GM19035 (cell line): ENCODE results near the gene NAV2.
A peak's percentile ranks its signal among the peaks of the same experiment; 100 is the strongest.

Source experiments
- ATAC-seq: cut with Tn5 transposase; IDR thresholded peaks from one replicate; pipeline ENCODE4 v1.9.1; 2021; ENCODE audit not compliant: unreplicated experiment

The NAV2 gene

DNA sequence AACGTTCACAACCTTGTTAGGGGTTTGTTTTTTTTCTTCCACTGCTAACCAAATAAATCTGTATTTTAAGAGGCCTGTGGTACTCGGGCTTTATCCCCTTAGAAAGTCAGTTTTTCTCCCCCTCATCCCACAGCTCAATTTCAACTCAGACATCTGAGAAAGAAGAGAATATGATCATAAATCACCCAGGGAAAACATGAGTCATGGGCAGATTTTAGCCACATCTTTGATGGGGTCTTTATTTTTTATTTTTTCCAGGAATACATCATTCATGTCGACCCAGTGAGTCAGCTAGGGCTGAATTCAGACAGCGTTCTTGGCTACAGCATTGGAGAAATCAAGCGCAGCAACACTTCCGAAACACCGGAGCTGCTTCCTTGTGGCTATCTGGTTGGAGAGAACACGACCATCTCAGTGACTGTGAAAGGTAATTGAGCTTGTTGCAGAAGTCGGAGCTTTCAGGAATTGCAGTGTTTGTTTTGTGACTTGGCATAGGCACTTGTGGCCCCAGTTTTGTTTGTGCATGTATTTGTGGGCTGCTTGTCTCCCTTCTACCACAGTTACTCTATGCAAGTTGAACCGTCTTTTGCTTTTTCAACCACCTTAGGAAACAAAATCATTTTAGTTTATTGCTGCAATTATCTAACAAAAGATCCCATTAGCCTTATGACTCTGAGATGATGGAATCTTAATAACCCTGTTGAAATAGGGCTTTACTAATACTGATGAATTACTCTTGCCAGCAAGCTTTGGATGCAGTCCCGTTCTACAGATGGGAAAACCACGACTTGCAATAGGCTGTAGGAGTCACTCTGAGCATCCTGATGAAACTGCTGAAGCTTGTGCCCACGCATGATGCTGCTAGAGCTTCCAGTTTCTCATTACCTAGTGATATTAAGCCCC lies 384.9 kb downstream of the NAV2 start:
- no peak for ATAC-seq

DNA sequence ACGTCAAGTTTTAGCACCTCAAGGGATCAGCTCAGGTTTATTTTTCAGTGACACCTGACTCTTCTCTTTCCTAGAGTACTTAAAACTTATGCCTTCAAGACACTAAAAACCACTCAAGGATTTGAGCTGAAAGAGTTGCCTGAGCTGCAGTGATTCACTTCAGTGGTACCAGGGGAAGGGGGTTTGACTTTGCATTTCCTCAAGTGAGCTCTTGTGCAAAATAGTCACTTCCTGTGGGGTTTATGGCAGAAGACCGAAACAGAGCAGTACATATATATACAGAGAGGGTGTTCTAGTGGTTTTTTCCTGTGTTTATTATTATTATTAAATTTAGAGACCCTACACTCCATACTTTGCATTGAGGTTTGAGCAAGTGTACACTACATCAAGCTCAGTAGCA lies 386.9 kb downstream of the NAV2 start:
- ATAC-seq: no peak

DNA sequence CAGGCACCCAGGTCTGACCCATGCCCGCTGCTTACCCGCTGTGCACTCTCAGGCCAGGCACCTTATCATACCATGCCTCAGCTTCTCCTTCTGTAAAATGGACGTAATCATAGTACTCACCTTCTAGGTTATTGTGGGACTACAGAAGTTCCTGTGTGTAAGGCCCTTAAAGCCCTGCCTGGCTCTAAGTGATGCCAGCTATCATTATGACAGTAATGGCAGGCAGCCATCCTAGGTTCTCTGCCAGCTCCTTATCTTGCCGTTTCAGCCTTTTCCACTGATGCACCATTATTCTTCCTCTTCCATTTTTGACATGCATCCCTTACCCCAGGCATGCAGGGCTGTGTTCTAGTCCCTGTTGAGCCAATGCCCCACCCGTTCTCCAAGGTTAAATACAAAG lies 389.8 kb downstream of the NAV2 start:
- no peak for ATAC-seq

DNA sequence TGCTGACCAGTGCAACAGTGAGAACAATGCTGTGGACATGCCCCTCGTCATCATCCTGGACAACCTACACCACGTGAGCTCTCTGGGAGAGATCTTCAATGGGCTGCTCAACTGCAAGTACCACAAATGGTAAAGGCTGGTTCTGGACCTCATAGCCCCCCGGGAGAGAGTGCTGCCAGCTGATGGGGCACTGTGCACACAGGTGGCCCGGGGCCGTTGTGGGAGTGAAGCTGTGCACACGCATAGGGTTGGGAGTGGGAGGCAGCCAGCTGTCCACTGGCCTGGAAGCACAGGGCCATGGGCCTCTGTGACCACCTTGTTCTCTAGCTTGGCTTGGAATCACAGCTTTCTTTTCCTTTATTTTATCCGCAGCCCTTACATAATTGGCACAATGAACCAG lies 390.6 kb downstream of the NAV2 start:
- no peak for ATAC-seq

DNA sequence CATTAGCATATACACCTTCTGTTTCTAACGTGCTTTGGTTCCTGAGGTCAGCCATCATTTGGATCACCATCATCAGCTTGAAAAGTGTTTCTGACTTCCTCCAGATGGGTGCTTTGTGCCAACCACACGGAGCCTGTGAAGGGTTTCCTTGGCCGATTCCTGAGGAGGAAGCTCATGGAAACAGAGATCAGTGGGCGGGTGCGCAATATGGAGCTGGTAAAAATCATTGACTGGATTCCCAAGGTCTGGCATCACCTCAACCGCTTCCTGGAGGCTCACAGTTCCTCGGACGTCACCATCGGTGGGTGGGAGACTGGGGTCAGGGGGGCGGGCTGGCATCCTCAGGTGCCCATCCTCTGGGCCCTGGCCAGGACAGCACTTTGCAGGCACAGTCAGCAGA lies 392.8 kb downstream of the NAV2 start:
- no peak for ATAC-seq

DNA sequence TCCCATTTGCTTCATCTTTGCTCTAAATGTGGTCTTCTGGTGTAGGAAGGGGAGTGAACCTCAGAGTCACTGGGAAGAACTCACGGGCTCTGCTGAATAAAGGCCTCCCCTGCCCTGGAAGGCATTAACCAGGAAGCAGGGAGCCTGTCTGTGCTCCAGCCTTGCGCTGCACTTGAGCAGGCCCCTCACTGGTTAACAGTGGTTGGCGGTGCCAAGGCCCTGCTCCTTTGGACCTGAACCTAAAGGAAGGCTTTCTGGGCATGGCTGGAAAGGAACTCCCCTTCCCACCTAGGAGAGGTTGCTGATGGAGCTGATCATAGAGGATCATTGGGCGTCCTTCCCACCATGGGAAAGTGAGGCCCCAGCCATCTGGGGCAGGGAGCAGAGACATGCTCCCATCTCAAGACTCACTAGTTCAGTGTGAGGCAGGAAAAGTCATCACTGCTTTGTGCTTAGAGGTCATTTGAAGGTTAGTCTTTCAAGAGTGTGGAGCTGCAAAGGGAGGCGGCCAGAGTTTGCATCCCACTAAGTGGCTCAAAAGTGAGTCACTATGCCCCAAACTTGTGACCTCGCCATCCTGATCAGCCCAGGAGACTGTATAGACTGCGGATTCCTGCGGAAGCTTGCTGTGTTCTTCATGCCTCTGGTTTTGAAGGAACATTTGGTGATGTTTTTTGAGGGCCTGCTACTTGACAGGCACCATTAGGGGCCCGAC lies 397.3 kb downstream of the NAV2 start:
- ATAC-seq: no peak

DNA sequence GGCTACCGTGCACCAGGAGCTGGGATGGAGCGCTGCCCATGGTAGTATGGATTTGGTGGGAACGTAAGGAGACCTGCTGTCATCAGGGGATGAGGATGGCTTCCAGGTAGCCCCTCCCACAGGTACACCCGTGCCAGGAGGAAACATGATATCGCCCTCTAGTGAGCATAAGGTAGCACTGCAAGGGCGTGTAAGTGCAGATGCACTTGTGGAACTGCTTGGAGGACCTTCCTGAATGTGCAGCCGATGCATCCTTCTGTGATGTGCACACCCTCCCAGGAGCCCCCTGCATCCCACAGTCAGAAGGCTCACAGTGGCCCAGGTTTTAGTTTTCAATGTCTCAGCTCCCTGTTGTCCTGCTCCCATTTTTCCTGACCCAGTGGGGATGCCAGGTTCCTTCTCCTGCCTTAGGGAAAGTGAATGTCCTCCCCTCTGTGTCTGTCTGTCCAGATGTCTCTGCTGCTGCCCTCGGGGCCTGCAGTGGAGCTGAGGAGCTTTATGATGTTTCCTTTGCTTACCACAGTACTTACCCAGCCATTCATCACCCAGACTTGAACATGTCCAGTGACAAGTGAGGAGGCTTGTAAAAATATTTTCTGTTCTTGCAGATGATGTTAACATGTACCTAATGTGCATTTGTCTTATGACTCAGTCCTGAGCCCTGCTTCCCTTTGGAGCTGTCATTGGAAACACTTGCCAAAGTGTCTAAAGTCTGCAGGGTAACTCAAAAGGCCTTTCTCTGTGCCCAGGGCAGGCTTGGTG lies 398.5 kb downstream of the NAV2 start:
- ATAC-seq: peak; percentile 85

DNA sequence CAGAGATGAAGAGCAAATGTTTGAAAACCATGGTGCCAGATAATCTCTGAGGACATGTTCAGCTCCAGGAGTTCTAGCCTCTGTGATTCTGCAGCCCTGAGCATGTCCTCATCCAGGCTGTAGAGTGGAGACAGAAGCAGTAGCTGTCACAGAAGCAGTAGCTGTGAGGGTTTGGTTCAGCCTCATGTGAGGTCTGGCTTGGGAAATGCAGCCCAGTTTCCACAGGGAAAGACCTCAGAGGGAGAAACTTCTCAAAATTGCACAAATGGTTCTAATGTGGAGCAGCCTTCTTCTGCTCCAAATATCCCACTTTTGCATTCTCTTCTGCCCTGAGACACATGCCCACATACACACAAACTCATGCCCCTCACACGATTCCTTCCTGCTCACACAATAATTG lies 399.2 kb downstream of the NAV2 start:
- no peak for ATAC-seq

DNA sequence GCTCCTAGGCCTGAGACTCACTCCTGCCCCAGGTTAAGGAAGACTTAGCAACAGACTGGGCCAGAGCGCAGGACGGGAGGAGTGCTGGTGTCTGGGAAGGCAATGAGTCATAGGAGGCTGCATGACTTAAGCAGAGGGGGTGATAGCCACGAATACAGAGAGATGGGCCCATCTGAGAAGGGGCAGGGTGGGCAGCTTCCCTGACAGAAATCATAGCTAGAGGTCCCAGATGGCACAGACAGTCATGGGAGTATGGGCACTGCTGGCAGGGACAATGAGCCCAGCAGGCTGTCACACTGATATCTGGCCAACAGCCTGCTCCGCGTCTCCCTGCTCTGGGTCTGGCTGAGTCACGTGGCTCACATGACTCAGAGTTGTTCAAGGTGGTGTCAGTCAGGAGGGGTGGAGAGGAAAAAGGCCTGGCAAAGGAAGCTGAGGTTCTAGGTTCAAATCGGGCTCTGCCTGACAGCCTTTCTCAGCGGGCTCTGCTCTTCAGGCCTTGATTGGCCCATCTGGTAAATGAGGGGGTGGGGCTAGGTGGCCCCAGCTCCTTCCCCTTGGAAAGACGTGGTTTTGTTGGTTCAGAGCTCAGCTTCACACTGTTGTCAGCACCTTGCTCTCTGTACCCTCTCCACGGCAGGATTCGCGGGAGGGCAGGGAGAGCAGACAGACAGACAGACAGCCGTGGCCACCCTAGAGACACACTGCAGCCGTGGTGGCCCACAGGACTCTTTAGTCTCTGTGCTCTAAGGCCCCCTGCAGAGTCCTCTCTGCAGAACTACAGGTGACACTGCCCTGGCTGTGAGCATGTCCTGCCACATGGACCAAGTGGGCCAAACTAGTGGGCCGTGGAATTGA lies 399.9 kb downstream of the NAV2 start:
- ATAC-seq: no peak

DNA sequence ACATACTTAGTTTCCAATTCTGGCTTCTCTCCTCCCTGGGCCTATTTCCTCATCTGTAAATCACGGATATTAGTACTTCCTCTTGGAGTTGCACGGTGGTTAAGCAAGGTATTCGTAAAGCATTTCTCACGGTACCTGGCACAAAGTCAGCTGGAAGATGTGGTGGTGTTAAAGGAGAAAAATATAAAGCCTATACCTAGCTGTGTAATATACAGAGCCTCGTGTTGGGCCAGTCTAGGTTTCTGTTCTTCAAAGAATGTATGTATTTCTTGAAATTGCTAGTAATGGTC lies 400.5 kb downstream of the NAV2 start:
- ATAC-seq: no peak

DNA sequence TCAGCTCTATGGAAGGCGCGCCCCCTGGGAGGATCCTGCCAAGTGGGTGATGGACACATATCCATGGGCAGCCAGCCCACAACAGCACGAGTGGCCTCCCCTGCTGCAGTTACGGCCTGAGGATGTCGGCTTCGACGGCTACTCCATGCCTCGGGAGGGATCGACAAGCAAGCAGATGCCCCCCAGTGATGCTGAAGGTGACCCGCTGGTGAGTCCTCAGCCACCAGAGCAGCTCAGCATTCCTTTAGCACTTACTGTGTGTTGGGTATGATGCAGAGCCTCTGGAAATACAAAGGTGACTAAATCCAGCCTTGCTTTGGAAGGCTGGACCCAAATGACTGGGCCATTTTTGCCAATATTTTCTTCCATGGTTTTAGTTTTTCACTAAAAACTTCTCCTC lies 402.0 kb downstream of the NAV2 start:
- ATAC-seq: no peak

DNA sequence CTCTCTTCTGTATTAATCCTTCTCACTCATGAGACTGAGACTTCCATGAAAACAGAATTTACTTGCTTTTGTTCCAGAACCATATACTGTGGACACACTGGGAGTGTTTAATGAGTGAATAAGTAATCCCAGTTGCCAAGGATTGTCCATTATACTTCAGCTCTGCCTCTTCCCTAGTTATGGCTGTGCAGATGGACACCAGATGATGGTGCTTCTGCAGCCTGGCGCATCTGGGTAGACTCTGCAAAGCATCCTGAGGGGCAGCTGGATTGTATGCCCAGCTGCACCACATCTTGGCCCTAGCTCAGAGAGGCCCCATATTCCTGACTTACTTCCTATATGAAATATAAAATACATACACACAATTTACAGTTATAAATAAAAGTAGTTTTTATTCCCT lies 404.2 kb downstream of the NAV2 start:
- no peak for ATAC-seq

DNA sequence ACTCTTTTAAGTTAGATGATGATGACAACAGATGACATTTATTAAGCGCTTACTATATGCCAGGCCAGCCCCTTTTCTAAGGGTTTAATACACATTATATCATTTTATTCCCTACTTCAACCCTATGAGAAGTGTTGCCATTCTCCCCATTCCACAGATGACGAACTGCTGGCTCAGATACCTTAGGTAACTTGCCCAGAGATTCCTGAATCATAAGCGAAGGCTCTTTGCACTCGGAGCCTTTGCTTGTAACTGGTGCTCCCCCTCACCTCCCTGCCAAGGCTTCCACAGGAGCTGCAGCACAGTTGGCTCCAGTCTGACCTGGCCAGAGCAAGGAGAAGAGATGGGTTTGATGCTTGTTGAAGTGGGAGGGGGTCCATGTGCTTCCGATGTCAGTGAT lies 404.7 kb downstream of the NAV2 start:
- ATAC-seq: no peak

DNA sequence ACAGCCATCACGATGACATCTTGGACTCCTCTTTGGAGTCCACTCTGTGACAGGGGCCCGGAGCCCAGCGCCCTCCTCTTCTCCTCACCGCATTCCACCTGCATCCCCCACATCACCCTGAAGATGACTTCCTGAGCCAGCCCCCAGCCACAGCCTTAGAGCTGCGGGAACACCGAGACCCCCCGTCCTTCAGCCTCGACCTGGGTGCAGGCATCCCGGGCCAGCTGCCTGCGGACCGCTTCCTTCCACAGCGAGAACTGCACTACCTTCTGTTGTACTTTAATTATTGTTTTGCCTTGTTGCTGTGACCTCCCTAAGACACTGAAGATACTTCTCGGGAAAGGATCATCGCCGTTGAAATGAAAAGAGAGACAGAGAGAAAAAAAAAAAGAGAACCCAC lies 405.6 kb downstream of the NAV2 start:
- no peak for ATAC-seq

DNA sequence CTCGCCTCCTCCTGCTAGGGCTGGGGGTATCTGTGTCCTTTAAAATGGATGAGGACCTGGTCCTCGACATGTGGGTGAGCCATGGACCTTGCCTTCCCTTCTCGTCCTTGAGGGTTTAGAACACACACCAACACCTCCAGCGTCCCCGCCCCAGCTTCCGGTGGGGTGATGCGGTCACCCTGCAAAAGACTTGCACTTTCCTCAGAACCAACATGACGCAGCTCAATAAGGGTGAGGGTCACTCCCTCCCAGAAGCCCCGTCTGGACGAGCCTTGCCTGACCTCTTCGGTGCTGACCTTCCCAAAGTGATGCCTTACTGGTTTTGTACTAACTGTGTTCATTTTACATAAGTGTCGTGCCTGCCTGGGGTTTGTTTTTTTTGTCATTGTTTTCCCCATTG lies 406.7 kb downstream of the NAV2 start:
- ATAC-seq: no peak

DNA sequence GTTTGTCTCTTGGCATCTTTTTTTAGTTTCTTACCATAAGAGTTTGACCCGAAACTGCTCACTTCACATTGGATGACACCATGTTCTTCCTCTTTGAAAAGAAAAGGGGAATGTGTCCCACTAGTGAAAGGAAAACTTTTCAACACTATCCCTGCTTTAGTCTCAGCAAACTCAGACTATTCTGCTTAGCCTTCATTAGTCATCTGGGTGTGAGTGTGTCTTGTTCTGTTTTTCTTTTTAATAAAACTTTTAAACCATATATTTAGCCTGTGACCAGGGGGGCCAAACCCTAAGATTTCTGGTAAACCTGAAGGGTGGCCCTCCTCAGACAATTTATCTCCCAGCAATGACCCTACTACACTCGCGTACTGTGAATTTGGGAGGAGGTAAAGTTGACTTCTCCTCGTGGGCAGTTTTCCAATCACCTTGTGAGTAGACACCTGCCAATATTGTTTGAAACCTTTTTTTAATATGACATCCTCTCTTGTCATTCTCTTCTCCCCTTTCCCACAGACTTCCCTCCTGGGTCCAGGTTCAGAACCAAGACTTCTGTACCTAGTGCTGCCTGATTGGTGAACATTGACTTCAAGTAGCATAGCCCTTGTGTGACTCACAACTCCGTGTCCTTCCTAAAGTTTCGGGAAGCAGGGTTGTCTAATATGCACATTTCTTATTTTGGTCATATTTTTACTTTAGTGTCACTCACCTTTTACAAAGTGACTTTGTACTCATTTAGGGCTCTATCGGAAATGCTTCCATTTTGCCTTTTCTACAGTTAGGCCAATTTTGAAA lies 407.7 kb downstream of the NAV2 start:
- ATAC-seq: no peak

DNA sequence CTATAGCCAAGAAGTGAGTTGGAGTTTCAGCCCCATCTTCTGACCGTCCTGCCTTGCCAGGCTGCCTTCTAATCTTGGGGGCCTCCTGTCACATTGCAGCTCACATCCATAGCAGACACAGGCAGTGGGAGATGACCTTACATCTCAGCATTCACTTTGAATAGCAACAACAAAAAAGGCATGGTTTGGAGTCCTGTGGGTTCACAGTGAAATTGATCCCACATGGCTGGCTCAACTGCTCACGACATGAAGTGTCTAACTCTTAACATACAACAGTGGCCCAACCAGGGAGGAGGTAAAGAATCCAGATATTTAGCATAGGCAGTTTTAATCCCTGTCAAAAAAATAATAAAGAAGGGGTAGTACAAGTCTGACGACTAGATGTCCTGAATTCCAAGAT lies 409.5 kb downstream of the NAV2 start:
- ATAC-seq: no peak

DNA sequence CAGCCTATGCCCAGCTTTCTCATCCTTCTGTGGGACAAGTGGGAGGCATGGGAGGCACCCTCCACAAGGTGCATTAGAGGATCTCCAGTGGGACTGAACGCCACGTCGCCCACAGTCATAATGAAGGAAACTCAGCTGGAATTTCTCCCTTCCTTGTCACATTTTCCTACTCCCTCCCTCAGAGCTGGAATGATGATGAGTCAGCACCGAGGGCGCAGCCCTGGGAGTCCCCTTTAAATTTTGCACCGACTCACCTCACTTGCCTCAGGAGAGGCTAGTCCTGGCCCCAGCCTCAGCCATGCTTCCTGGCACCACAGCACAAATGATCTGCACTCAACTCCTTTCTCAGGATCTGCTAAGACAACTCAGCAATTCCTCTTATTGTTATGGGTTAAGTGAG lies 413.3 kb downstream of the NAV2 start:
- ATAC-seq: no peak

DNA sequence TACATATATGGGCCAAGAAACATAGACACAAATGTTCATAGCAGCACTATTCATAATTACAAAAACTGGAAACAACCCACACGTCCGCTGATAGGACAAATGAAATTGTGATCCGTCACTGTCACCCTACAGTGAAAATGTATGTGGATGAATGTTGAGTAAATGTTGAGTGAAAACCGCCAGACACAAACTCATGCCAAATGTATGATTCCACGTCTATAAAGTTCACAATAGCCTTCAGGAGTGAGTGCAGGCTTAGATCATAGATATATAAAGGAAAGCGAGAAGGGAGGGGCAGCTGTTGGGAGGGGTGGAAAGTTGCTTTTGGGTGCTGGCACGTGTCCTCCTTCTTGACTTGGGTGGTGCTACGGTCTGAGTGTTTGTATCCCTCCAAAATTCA lies 414.1 kb downstream of the NAV2 start:
- ATAC-seq: no peak
